HG03039 (cell line): ENCODE results near the gene GALNS.
A peak's percentile ranks its signal among the peaks of the same experiment; 100 is the strongest.

Source experiments
- ATAC-seq: cut with Tn5 transposase; IDR thresholded peaks from one replicate; pipeline ENCODE4 v1.9.1; 2021; ENCODE audit warnings: mild to moderate bottlenecking, moderate library complexity; ENCODE audit not compliant: unreplicated experiment

The GALNS gene

DNA sequence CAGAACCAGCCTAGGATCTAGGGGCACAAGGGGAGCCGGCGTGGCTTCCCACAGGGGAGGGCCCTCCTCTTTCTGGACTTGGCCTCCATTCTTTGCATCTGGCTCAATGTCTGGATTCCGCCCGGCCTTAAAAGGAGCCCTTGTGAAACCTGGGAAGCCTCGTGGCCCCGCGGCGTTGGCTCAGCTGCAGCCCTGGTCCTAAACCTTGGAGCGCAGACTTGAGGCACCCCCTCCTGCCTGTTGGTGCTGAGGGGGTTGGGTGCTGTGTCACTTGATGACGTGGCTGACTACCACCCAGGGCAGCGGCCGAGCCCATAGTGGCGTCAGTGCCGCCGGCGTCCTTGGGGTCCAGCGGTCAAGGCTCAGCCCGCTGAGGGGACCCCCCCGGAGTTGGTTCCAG lies 4.6 kb upstream of the GALNS start:
- no peak for ATAC-seq

DNA sequence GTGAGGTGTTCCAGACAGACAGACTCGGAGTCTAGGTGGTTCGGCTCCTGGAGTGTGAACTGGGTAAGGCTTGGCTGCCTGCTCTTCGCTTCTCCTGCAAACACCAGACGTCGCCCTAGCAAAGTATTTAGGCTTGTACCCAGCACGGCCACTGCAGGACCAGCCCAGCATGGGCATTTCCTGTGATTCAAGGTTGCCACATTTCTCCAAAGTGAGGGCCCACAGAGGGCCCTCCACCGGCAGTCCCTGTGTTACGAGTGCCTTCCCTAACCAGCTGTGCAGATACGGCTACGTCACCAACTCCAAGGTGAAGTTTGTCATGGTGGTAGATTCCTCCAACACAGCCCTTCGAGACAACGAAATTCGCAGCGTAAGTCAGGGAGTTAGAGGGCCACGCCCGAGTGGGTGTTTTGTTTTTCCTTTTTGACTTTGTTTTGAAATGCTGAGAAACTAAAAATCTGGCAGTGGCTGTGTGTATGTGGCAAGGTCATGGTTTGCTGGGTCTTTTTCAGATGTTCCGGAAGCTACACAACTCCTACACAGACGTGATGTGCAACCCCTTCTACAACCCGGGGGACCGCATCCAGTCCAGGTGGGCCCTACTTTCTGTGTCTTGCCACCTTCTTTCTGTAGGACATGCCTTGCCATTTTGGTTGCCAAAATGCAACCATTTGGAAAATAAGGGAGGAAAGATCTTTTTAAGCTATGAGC lies 2.8 kb upstream of the GALNS start:
- no peak for ATAC-seq

DNA sequence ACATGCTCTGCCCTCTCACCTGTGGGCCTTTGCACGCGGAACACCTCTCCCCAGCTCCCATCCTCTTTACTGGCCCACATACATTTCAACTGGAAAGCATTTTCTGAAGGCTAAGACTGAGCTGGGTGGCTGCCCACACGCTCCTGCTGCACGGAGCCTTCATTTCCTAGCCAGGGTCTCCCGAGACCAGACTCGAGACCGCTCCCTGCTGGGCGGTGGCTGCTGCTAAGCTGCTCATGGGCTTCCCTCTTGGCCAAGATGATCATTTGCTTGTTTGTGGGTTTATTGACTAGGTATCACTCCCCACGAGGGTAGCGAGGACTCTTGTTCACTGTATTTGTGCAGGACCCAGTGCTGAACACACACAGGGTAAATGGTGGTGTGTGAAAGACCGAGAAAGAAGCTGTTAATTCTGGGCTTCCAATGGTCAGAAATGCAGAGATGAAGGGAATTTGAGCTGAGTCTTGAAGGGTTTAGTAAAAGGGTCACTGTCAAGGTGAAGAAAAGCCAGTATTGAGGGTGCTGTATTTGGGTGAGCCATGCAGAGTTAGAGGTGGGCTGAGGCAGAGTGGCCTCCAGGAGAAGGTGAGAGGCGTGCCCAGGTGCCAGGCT lies 1.1 kb upstream of the GALNS start:
- ATAC-seq = peak; percentile 33

DNA sequence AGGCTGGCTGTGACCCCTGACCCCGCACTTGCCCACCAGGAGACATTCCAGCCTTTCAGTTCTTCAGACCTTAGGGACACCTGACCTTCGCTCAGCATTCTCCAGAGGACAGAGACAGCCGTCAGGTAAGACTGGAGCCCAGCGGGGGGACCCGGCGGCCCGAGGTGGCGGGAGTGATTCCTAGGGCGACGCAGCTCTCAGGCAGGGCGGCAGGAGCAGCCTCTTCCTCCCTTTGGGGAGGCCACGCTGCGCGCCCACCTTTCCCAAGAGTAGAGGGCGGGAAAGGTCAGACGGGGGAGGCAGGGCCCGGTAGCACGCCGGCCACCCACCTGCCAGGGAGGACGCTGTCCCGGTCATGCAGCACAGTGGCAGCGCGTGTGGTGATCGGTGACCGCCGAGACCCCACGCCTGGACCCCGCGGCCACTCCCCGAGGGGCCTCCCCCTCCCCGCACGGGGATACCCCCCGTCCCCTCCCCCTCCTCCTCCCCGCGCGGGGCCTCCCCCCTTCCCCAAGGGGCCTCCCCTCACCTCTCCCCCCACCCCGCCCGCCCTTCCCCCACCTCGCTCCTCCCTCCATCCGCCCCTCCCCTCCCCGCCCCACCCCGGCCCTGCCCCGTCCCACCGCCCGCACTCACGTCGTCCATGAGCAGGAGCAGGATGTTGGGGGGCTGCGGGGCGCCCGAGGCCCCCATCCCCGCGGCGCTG lies 472 bp downstream of the GALNS start:
- ATAC-seq = no peak

DNA sequence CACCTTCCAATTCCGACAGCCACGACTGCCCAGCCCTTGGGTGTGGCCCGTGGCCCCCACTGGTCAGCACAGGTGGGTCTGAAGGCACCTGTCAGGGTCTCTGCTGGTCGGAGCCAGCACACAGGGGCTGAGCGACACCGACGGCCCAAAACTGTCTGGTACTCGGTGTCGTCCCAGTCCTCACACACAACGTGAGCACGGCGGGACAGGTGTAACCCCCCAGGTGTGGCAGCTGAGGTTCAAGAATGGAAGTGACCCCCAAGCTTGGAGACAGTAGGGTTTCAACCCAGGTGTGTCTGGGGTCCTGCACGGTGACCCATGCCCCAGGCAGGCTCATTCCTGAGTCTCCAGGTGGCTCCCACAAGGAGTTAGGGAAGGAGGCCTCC lies 1.0 kb downstream of the GALNS start:
- no peak for ATAC-seq

DNA sequence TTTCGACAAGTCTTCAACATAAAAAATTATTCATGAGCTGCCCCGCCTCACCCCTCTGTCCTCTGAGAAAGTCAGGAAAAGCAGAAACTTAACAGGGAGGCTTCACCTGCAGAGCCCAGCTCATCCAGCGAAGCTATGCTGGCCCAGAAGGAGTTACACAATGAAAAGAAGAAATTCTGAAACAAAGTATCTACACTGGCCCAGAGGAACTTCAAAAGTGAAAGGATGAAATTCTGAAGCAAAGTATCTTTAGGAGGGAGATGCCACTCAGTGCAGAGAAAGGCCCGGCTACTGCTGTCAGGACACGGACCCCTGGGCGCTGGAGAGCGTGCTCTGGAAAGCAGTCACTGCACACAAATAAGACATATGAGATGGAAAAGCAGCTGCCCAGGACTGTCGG lies 1.6 kb downstream of the GALNS start:
- ATAC-seq = no peak

DNA sequence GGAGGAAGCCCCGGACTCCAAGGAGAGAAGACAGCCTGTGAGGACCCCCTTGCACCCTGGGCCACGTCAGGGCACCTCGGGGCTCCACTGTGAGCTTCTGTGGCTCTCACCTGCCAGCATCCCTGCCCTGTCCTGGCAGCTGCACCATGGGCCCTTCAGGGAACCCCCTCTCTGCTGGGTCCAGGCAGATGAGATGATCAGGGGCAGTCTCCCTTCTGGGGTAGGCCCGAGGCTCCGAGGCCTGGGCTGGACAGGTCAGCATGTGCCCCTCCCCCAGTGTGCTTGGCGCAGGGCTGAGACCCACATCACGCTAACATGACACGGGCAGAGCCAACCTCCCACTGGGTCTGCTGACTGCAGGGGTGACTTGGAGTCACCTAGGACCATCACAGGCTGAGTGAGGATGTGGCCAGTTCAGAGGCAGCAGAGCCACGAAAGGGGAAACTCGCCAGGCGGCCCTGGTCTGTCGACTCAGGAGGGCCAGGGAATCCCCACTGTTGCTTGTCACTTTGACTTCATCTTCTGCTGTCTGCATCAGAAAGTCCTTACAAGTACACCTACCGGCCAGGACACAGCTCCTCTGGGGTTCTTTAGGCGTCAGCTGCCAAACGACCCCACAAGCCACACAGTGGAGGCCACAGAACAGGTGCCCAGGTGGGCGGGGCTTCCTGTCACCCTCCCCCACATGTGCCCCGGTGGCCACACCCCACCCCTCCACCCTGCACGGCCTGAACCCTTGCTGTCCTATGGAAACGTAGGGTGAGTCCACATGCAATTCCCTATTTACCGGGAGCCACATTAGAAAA lies 2.2 kb downstream of the GALNS start:
- ATAC-seq = no peak

DNA sequence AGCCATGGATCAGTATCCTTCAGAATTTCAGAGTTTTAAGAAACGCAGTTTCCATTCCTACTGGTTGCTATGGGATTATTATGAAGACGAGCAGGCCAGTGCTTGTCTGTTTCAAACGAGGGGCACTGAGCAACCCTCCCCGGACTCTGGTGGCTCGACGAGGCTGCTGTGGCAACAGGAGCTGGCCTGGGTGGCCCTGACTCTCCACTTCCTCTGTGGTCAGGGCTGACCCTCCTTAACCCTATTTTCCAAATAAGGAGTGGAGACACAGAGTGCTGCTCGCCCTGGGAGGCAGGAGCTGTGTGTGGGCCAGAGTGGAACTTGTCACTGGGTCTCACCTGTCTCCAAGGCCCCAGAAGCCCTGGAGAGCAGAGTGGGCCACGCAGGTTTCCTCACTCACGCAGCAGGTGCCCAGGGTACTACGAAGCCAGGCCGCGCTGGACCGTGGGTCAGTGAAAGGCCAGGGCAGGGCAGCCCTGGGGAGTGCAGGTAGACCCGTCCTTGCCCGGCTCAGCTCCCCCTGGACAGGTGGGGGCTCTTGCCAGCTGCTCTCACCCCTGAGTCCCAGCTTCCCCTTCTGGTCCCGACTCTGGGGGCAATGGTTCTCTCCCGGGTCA lies 3.3 kb downstream of the GALNS start:
- ATAC-seq = no peak

DNA sequence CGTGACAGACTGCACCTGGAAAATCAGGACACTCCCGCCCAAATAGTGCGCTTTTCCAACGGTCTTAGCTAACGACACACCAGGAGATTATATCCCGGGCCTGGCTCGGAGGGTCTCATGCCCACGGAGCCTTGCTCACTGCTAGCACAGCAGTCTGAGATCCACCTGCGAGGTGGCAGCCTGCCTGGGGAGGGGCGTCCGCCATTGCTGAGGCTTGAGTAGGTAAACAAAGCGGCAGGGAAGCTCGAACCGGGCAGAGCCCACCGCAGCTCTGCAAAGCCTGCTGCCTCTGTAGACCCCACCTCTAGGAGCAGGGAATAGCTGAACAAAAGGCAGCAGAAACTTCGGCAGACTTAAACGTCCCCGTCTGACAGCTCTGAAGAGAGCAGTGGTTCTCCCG lies 5.1 kb downstream of the GALNS start:
- ATAC-seq = no peak

DNA sequence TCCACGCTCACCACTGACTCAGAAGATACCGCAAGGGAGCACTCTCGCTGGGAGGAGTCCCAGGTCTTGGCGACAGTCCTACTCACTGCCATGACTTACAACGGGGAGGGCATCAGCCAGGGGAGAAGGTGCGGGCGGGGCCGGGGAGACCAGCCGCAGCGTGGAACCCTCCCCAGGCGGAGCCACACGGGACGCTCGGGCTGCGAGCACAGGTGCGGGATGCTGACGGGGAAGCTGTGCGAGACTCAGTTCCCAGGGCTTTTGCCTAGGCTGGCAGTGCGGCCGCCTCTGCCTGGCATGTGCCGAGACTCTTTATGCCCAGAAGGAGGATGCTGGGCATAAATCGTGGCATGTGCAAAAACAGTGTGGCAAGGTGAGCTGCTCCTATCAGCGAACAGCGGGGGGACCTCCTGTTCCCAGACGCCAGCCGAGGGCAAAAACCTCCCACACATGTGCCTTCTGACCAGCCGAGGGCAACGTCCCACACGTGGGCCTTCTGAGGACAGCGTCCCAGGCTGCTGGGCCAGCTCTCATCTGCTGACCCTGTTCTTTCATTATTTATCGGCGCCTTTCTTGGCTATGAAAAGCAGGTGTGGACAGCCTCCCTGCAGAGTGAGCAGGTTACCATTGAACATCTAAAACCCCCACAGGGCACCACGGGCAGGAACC lies 6.1 kb downstream of the GALNS start:
- no peak for ATAC-seq

DNA sequence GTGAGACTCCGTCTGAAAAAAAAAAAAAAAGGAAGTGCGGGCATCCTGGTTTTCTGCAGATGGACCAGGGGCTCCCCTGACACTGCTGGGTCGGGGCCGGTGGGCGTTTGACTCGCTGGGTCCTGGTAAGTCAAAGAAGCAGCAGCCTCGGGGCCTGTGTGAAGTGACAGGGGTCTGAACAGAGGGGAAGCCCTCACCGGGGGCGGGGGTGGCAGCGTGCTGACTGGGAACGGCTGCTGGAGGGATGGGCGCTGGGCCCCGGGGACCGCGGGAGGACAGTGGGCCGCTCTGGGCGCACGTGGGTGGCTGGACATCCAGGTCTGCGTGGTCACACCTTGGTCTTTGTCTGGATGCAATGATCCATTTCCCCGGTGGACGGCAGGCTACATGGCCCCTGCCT lies 8.2 kb downstream of the GALNS start:
- ATAC-seq = no peak

DNA sequence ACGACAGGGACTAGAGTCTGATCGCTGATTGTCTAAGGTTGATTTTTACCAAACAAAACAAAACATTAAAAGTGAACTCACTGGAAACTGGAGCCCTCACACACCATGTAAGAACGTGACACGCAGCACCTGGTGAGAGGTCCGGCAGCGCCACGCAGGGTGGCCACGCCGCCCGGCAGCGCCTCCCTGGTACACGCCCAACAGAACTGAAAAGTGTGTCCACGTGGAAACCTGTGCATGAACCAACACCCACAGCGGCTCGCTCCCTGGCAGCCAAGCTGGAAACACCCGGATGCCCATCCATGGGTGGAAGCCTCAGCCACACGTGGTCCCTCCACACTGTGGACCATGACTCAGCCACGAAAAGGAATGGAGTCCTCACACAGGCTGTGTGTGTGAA lies 9.1 kb downstream of the GALNS start:
- no peak for ATAC-seq

DNA sequence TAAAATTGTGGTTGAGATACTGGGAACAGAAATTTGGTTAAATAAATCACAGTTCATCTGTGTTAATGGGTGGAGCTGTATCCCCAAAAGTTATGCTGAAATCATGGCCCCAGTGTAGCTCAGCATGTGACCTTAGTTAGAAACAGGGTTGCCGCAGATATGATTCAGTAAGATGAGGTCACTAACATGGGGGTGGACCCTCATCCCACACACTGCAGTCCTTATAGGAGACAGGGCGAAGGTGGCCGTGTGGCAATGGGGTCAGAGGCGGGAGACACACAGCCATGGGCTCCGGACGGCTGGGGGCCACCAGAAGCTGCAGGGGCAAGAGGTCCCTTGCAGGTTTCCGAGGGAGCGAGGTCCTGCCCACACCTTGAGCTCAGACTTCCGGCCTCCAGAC lies 10.7 kb downstream of the GALNS start:
- no peak for ATAC-seq

DNA sequence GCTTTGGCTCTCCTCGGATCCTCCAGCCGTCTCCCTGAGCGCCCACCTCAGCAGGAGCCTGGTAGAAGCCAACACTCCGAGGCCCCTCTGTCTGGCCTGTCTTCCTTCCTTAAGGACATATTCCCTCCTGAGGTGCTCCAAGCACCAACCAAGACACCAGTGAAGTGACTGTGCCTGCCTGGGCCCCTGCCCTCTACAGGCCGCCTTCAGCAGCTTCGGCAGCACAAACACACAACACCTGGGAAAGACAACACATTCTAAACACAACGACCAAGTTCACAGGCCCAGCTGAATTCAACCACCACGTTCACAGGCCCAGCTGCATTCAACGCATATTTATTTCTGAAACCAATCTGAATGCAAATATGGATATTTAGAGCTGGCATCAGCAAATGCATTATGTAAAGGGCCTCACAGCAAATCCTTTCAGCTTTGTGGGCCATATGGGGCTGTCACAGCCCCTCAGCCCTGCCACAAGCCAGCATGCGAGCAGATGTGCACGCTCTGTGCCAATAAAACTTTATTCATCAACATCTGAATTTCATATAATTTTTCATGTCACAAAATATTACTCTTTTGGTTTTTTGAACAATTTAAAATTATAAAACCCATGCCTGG lies 12.2 kb downstream of the GALNS start:
- no peak for ATAC-seq

DNA sequence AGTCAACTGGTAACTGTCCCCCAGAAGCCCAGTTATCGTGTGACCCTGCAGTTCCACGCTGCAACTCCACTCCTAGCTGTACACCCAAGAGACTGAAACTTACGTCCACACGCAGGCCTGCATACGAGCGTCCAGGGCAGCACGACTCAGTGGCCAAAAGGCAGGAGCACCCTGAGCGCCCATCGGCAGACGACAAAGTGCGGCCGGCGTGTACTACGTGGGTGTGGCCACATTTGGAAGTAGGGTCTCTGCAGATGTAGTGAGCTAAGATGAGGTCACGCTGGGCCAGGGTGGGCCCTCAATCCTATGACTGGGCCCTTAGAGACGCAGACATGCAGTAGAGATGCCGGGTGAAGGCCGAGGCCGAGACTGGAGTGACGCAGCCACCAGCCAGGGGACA lies 13.5 kb downstream of the GALNS start:
- ATAC-seq = no peak

DNA sequence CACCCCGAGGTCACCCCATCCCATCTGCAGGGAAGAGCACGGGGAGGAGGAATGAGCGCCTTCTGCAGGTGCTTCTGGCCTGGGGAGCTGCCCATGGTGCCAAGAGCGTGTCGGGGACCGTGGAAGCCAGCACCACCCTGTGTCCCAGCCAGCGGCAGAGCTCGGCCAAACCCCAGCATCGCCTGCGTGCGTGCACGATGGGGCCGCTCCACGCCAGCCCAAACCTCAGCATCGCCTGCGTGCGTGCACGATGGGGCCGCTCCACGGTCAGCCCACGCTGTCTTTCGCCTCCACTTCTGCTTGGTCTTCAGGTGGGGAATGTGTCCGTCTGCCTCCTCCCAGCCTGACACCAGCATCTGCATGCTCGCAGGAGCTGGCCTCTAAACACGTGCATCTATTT lies 13.9 kb downstream of the GALNS start:
- no peak for ATAC-seq

DNA sequence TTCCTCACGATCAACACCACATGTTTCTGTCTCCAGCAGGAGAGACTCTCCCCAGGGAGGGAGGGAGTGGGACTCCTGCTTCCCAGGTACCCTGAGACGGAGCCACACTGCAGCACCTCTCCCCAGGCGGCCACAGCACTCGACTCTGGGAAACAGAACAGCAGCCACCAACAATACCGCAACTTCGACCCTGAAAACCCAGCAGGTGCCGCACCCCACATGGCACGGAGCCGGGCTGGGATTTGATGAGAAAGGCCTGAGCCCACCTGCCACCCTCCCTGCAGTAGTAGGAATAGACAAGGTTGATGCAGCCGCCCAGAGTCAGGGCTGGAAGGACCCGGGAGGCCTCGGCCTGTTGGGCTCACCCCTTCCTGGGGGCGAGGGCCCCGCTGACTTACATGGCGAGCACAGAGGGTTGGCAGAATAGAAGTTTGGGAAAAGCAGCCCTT lies 14.4 kb downstream of the GALNS start:
- no peak for ATAC-seq

DNA sequence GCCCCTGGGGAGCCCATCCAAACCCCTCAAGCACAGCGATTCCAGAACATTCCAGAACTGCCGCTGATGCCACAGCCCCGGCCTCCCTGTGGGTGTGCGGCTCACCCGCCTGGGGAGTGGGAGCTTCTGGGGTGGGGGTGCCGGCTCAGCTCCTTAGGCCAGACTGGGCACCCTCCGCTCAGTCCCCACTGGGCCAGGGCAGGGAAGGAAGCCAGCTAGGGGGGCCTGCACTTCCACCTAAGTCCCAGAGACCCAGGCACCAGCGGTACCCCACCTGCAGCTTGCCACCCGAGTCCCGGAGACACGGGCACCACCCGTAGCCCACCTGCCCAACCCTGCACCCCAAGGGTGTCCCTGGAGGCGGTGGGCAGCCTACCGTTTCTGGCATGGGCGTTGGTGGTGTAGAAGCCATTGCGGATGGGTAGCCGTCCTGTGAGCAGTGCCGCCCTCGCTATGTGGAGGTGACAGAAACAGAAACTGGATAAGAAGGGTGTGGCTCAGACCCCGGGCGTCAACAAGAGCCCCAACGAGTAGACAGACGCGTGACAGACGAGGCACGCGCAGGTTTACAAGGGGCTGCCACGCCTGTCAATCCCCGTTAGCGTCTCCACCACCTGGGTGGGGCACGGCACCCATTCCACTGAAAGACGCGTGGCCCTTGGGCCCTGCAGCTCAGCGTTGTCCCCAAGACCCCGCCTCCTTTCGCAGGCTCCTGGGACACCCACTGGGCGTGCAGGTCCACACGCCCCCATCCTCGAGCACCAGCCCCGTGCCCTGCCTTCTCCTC lies 15.0 kb downstream of the GALNS start:
- no peak for ATAC-seq

DNA sequence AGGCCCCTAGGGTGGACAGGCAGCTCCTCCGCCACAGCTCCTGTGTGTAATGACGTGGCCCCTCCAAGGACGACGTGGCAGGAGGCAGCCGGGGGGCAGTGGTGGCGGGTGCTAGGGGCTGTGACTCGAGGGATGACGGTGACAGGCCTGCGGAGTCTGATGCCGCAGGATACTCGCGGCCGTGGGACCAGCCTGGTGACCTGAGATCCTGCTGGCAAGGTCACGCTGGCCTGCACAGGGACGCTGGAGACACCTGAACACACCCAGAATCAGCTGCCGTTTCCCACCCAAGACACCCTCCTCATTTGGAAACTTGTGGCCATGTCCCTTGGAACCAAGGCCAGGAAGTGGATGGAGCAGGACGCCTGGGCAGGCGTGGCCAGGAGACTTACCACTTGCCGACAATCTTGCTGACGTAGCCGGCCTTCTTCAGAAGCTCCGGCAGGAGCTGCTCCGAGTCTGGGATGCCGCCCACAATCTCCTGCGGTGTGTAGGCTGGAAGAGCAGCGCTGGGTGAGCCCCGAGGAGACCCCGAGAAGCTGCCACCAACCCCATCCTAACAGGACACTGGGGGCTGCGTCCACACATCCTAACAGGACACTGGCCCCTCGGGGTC lies 16.0 kb downstream of the GALNS start:
- no peak for ATAC-seq
